GM18517 (cell line): Measurements from ENCODE around the gene UGT2B10.
"Not testable (repeated sequence)": the region's sequence is repeated elsewhere in the genome, so short reads cannot be mapped to it uniquely, and the experiment has no call there.

Experiments
- ATAC-seq: cut with Tn5 transposase; IDR thresholded peaks from one replicate; pipeline ENCODE4 v1.9.1; 2021; ENCODE audit warnings: mild to moderate bottlenecking, moderate library complexity; ENCODE audit not compliant: unreplicated experiment

Gene UGT2B10

DNA sequence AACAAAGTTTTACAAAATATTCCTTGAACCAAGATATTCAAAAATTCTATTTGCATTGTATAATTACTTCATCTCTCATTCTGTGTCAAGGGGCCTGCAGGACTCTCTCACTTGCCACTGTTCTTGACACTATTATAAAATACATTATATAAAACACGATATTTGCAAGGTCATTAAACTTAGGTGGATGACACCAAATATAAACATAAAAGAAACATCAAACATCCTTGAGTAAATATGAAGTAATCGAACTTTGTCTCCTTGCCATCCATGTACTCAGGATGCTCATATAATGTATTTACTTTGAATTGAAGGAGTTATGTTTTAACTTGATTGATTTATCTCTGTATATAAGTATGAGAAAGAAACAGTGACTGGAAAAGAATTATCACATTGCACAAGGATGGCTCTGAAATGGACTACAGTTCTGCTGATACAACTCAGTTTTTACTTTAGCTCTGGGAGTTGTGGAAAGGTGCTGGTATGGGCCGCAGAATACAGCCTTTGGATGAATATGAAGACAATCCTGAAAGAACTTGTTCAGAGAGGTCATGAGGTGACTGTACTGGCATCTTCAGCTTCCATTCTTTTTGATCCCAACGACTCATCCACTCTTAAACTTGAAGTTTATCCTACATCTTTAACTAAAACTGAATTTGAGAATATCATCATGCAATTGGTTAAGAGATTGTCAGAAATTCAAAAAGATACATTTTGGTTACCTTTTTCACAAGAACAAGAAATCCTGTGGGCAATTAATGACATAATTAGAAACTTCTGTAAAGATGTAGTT is at the start of gene UGT2B10:
TSS of gene UGT2B10 (plus strand) at position 378 of the 793 bp plus-strand sequence. CDS start at position 404, 26 bp downstream.
- not testable (repeated sequence) for ATAC-seq

DNA sequence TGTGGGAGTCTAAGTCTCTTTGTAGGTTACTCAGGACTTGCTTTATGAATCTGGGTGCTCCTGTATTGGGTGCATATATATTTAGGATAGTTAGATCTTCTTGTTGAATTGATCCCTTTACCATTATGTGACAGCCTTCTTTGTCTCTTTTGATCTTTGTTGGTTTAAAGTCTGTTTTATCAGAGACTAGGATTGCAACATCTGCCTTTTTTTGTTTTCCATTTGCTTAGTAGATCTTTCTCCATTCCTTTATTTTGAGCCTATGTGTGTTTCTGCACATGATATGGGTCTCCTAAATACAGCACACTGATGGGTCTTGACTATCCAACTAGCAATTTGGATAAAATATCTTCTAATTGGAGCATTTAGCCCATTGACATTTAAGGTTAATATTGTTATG is 44.0 kb upstream of the UGT2B10 start:
- not testable (repeated sequence) for ATAC-seq

DNA sequence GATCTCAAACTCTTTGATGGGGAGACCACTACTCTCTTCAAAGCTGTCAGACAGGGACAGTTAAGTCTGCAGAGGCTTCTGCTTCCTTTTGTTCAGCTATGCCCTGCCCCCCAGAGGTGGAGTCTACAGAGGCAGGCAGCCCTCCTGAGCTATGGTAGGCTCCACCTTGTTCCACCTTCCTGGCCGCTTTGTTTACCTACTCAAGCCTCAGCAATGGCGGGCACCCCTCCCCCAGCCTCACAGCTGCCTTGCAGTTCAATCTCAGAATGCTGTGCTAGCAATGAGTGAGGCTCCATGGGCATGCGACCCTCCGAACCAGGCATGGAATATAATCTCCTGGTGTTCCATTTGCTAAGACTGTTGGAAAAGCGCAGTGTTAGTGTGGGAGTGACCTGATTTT is 42.1 kb upstream of the UGT2B10 start:
- ATAC-seq, result no peak

DNA sequence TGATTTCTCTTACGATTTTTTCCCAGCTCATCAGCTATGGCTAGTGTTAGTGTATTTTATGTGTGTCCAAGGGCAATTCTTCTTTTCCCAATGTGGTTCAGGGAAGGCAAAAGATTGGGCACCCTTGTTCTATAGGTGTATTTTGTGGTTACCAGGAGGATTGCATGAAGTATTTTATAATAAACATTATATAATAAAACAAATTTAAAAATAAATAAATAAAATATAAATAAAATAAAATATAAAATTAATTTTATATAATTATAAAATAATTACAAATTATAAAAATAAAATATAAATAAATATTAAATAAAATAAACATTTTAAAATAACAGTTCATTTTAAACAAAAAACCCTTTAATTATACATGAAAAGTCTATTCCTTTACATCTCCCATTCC is 35.6 kb upstream of the UGT2B10 start:
- no peak for ATAC-seq

DNA sequence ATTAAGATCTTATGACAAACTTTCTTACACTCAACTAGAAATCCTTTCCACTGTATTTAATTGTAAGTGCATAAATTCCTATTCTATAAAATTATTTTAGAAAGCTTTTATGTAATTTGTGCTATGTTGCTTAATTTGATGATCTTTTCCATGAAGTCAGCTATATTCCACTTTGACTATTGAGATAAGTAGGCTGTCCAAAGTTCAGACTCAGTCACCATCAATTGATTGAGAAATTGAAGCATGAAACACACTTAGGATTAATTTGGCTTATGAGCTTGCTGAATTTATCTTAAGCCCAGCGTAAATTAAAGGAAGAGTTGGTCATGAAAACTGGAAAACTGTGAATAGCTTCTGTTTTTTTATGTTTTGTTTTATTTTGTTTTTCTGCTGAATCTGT is 18.7 kb upstream of the UGT2B10 start:
- ATAC-seq, result no peak

DNA sequence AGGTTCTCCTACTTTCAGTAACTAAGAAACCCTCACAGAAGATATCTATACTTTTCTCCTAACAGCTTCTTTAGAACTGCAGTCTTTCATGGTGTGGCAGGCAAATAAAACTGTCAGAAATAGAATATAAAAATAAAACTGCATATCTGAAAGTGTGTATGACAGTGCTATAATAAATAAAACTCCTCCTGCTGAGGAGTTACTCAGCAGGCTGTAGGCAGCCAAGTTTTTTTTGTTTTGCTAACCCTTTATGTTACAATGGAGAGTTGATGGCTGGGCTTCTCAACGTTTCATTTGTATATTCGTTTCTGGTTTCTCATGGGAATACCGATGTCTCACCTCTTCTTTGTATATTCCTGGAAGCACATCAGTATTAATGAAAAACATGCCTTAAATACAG is 18.2 kb upstream of the UGT2B10 start:
- no peak for ATAC-seq

DNA sequence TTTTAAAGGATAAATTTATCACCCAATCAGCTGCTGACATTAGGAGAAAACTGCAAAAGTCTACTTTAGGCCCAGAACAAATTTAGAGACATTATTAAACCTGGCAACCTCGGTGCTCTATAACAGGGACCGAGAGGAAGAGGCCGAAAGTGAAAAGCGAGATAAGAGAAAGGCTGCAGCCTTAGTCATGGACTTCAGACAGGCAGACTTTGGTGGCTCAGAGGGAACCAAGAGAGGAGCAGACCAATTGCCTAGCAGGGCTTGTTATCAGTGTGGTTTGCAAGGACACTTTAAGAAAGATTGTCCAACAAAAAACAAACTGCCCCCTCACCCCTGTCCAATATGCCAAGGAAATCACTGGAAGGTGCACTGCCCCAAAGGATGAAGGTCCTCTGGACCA is 12.8 kb upstream of the UGT2B10 start:
- ATAC-seq, result no peak

DNA sequence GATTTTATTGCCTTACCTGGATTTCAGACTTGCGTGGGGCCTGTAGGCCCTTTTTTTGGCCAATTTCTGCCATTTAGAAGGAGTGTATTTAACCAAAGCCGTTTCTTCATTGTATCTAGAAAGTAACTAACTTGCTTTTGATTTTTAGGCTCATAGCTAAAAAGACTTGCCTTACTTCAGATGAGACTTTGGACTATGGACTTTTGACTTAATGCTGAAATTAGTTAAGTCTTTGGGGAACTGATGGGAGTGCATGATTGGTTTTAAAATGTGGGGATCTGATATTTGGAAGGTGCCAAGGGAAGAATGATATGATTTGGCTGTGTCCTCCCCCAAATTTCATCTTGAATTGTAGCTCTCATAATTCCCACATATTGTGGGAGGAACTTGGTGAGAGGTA is 7.7 kb upstream of the UGT2B10 start:
- no peak for ATAC-seq

DNA sequence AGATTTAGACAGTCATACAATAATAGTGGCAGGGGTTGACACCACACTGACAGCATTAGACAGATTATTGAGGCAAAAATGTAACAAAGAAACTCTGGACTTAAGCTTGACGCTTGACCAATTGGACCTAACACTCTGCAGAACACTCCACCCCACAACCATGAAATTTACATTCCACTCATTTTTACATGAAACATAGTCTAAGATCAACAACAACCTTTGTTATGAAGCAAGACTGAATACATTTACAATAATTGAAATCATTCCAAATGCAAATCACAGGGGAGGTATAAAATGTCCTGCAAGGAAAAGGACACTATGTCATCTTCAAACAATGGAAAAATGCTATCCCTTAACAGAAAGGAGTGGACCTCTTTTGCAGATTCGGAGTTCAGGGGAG is 4.9 kb upstream of the UGT2B10 start:
- no peak for ATAC-seq

DNA sequence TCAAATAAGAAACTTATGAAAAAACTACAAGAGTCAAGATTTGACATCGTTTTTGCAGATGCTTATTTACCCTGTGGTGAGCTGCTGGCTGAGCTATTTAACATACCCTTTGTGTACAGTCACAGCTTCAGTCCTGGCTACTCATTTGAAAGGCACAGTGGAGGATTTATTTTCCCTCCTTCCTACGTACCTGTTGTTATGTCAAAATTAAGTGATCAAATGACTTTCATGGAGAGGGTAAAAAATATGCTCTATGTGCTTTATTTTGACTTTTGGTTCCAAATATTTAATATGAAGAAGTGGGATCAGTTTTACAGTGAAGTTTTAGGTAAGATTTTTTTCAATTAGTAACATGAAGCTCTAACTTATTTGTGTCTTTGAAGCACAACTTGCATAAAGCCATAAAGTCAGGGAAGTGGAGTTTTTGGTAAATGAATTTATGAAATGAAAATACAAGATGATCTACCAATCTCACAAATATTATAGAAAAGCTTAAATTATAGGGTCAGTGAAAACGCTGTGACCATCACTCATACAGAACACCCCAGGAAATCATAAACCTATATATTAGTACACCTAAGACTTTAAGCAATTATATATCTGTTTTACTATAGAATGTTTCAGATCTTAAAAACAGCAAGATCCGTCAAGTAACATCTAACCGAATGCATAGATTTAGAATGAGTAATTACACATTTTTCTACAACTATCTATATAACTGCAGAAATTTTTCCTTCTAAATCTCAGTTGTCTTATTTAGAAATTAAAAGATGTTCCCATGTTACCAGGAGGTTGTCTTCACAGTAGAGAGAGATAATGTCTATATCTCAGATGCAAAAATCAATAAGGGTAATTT is 844 bp downstream of the UGT2B10 start:
- ATAC-seq, result not testable (repeated sequence)

DNA sequence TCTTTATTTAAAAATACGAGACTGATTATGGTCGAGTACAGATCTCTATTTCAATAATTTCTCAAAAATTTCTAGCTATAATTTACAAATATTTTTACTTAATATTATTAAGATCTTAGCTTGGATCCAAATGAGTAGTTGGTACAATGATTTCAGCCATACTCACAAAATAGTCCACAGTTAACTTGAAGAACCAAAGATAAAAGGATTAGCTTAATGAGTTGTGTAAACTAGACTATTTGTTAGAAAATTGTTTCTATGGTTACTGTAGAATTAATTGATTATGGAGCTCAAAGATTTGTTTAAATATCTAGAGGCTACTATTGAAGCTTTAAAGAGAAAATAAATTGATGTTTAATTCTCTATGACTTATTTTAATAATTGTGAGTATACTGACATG is 1.6 kb downstream of the UGT2B10 start:
- ATAC-seq, result no peak

DNA sequence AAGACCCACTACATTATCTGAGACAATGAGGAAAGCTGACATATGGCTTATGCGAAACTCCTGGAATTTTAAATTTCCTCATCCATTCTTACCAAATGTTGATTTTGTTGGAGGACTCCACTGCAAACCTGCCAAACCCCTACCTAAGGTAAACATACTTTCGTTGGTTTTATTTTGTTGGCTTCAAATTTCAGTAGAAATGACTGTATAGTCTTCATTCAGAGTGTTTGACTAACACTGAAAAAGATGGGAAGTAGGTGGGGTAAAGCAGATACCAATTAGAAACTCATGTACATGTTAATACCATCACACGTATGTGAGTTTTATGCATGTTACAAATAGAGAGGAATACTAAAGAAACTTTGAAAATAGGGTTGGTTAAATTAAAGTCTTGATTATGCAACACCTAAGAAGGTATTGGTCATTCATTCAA is 2.3 kb downstream of the UGT2B10 start:
- not testable (repeated sequence) for ATAC-seq

DNA sequence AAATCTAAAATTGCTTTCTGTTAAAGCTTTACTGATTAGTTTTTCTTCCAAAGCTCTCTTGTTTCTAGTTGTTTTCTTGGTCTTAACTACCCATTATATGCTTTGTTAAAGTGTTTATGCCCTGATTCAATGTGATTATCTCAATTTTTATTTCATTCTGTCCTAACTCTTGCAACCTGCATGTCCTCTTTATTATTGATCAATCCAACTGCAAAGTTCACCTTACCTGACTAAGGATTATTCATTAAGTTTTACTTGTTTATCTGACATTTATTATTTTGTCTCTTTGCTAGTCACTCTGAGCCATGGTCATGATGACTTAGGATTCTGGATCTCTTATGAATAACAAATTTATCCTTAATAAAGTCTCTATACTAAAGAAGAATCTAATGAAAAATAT is 15.8 kb downstream of the UGT2B10 start:
- ATAC-seq, result no peak

DNA sequence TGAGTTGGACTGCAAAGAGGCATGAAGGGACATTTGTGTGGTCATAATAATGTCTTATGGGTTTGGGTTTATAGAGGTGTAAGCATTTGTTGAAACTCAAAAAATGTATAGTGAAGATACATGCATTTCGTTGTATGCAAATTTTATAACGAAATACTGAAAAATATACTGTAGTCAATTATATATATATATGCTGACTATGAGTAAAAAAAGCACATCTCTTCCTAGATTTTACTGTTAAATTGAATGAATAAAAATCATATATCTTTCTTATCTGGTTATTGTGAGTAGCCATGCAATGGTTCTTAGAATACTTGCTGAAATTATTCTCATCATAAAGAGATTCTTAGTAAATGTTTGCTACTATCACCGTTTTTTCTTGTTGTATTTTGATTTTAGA is 34.5 kb downstream of the UGT2B10 start:
- no peak for ATAC-seq

DNA sequence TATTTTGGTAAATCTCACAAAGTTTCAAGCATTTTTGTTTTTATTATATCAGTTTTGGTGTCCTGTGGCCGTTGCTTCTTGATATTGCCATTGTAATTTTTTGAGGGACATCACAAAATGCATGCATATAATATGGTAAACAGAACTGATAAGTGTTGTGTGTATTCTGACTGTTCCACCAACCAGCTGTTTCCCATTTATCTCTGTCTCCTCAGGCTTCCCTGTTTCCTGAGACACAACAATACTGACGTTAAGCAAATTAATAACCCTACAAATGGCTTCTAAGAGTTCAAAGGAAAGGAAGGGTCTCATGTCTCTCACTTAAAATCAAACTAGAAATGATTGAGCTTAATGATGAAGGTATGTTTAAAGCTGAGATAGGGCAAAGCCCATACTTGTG is 40.0 kb downstream of the UGT2B10 start:
- ATAC-seq, result no peak

DNA sequence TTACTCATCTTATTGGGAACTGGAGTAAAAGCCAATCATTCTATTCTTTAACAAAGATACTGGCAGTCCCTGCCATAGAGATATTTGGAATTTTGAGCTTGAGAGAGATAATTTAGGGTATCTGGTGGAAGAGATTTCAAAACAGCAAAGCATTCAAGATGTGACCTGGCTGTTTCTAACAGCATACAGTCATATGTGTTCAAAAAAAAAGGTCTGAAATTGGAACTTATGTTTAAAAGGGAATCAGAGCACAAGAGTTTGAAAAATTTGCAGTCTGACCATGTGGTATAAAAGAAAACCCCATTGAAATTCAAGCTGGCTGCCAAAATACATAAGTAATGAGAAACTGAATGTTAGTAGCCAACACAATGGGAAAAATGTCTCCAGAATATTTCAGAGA is 42.2 kb downstream of the UGT2B10 start:
- ATAC-seq, result no peak

DNA sequence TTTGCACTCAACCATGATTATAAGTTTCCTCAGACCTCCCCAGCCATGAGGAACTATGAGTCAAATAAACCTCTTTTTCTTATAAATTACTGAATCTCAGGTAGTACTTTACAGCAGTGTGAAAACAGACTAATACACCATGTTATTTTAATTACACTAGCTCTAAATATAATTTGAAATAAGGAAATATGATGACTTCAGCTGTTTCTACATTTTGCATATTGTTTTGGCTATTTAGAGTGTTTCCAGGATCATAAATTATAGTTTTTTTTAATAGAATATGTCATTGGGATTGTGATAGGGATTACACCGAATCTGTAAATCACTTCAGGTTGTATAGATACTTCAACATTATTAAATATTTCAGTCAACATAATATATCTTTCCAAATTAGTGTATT is 43.9 kb downstream of the UGT2B10 start:
- no peak for ATAC-seq

DNA sequence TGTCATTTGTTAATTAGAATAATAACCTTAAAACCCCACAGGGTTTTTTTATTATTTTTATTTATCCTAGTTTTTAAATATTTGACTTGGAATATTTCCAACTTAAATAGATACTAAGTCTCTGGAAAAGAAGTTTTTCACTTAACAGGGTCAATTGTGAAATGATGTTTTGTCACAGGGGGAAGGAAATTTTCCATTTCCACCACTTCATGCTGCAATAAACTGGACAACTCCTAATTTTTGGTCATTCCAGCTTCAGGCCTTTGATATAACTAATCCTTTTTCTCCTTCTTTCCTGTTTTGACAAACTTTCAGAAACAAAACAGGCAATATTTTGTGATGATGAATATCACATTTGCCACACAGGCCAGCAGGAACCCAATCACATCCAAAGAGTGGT is 45.3 kb downstream of the UGT2B10 start:
- no peak for ATAC-seq

DNA sequence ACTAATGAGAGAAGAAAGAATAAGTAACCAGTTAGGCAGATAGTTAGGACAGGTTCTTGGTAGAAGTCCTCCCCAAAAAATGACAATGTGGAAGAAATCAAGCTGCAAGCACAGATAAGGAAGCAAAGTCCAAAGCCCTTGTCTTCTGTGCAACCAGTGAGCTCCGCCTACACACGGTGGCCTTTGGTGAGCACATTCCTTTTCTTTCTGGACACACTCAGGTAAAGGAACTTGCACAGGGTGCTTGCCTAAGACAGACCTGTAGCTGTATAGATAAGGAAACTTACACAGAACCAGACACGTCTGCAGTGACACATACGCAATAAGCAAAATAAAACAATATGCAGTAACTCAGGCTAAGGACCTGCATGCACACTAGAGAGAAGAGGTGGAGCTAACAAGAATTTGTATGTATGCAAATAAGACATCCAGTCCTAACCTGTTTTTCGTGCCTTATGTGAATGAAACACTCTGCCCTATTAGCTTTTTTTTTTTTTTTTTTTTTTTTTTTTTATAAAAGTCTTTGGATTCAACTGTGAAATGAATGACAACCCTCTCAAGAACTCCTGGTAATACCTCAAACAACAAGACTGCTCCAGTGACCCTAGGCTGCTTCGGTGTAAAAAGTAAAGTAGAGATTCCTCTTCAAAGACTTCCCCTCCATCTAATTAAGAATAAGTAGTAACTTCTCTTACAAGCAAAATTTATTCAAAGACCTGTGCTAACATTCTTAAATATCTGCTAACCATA is 48.8 kb downstream of the UGT2B10 start:
- no peak for ATAC-seq

DNA sequence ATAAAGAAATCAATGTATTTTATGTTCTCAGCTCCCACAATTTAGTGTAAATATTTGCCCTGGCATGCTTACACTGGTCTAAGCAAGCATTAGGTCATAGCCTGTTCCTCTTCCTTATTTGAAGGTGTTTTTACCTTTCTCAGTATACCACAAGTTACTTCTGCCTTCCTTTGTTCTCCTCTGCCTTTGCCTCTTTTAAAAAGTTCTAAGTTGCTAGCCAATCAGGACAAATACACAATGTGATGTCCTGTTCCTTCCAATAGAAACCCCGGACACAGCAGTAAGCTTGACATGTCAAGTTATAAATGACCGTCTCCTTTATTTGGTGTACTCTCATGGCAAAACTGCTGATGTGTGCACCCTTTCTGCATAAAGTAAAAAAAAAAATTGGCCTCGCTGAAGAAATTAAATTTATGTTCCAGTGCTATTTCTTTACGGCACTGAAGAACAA is 49.4 kb downstream of the UGT2B10 start:
- ATAC-seq, result no peak

DNA sequence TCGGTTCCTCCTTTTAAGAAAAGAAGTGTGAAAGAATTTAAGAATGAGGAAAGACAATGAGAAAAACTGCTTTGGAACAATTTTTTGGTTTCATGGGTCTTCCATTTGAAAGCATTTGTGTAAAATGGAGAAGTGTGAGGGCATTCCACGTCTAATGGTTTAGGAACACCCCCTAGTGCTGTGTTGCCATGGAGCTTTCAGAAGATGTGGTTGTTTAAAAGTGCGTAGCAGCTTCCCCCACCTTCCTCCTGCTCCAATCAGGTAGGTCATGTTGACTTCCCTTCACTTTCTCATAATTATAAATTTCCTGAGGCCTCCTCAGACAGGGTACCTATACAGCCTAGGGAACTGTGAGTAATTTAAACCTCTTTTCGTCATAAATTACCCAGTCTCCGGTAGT is 50.0 kb downstream of the UGT2B10 start:
- ATAC-seq, result no peak
